NCI-H128 (cell line): ENCODE measurements around the gene LYRM1.

Experiments
- DNase-seq: peaks from one replicate; lab custom pipeline; 2025; ENCODE audit not compliant: unreplicated experiment; lab: John Stamatoyannopoulos, UW

LYRM1 gene

GRCh38 chr16:20871941-20872815 is 28.4 kb upstream of the LYRM1 start:
- no peak for DNase-seq

GRCh38 chr16:20873331-20873730 is 27.2 kb upstream of the LYRM1 start:
- no peak for DNase-seq

- no peak for DNase-seq
Measured at GRCh38 chr16:20874088-20874581, 26.4 kb upstream of the LYRM1 start.

- no peak for DNase-seq
Measured at GRCh38 chr16:20875355-20875650, 25.3 kb upstream of the LYRM1 start.

GRCh38 chr16:20878682-20879147 is 21.9 kb upstream of the LYRM1 start:
- DNase-seq, result no peak

- no peak for DNase-seq
Measured at GRCh38 chr16:20879175-20880040, 21.2 kb upstream of the LYRM1 start.

GRCh38 chr16:20880867-20881502 is 19.6 kb upstream of the LYRM1 start:
- no peak for DNase-seq

GRCh38 chr16:20881503-20881878 is 19.1 kb upstream of the LYRM1 start:
- DNase-seq, result no peak

GRCh38 chr16:20883554-20884239 is 16.9 kb upstream of the LYRM1 start:
- DNase-seq, result no peak

- DNase-seq, result no peak
Measured at GRCh38 chr16:20884240-20884556, 16.4 kb upstream of the LYRM1 start.

GRCh38 chr16:20886320-20886719 is 14.3 kb upstream of the LYRM1 start:
- DNase-seq, result no peak

GRCh38 chr16:20887207-20887606 is 13.4 kb upstream of the LYRM1 start:
- no peak for DNase-seq

GRCh38 chr16:20889625-20890275 is 10.8 kb upstream of the LYRM1 start:
- no peak for DNase-seq

GRCh38 chr16:20894388-20894787 is 6.2 kb upstream of the LYRM1 start:
- DNase-seq, result no peak

GRCh38 chr16:20897253-20897897 is 3.2 kb upstream of the LYRM1 start:
- no peak for DNase-seq

- no peak for DNase-seq
Measured at GRCh38 chr16:20897922-20898321, 2.6 kb upstream of the LYRM1 start.

- DNase-seq, result no peak
Measured at GRCh38 chr16:20899071-20899470, 1.5 kb upstream of the LYRM1 start.

- DNase-seq, result no peak
Measured at GRCh38 chr16:20899477-20900298, 883 bp upstream of the LYRM1 start.

- no peak for DNase-seq
Measured at GRCh38 chr16:20901068-20901435, 481 bp downstream of the LYRM1 start.
